WTC11 (cell line): ENCODE measurements around the gene PHC2.

Experiments used
- ATF3 ChIP-seq: sonication (generic); formaldehyde crosslinking; conservative IDR thresholded peaks from 2 replicates; pipeline ENCODE4 v1.8.1; 2022; ENCODE audit warnings: mild to moderate bottlenecking, missing genetic modification reagents
- CTCF ChIP-seq: fragments of 200-600 bp; IDR thresholded peaks from 2 replicates; pipeline ENCODE4 v1.8.0; 2022; ENCODE audit warnings: antibody characterized with exemption
- USF2 ChIP-seq: sonication (generic); formaldehyde crosslinking; IDR thresholded peaks from 2 replicates; pipeline ENCODE4 v1.8.1; 2023; ENCODE audit warnings: mild to moderate bottlenecking, missing genetic modification reagents, moderate library complexity
- ZNF416 ChIP-seq: fragments of 250-450 bp; sonication (Bioruptor Pico); IDR thresholded peaks from 2 replicates; pipeline ENCODE4 v1.9.0; 2021; ENCODE audit warnings: mild to moderate bottlenecking, inconsistent platforms

GRCh38 chr1:33468967-33469366, 38.1 kb upstream of the PHC2 start:
- no peak for TF ChIP-seq CTCF
- no peak for TF ChIP-seq ATF3 (CRISPR knock-in tag)
- no peak for TF ChIP-seq ZNF416
- TF ChIP-seq USF2 (CRISPR knock-in tag) = no peak
